Activated naive CD4-positive, alpha-beta T cell treated with anti-CD3 and anti-CD28 coated beads, Interleukin-2, amount 50 U/mL, for 72 hours (primary cell): ENCODE results near the gene TXNRD1. TPM values are rescaled to one million over a fixed set of nuclear protein-coding genes. Genes with fewer than 3 reads are reported as not detected.
A peak's percentile ranks its signal among the peaks of the same experiment; 100 is the strongest.

Experiments used
- ATAC-seq, 2 donors: fragments of 150-1000 bp; cut with Tn5 transposase; 2 replicates each; pipeline ENCODE4 v1.10.0; 2021; ENCODE audit warnings: mild to moderate bottlenecking in 2 of 2, moderate library complexity in 2 of 2
- DNase-seq, 2 donors: peaks; one replicate each; pipeline ENCODE4 v3.0.0; 2021 to 2022; ENCODE audit warnings: low spot score in 2 of 2
- H3K27ac Mint-ChIP-seq, 2 donors: one replicate each; pipeline ENCODE4 v1.8.0; 2022; ENCODE audit warnings: mild to moderate bottlenecking in 2 of 2, mixed read lengths in 2 of 2
- H3K36me3 Mint-ChIP-seq, 2 donors: one replicate each; pipeline ENCODE4 v1.8.0; 2022; ENCODE audit warnings: mixed read lengths in 2 of 2
- H3K9me3 Mint-ChIP-seq, 2 donors: one replicate each; pipeline ENCODE4 v1.8.0; 2022; ENCODE audit warnings: mixed read lengths in 2 of 2
- total RNA-seq, 2 donors: library from RNA; stranded (reverse); gene quantifications; one replicate each; pipeline ENCODE4 v1.2.3, GENCODE V29; 2022

Gene TXNRD1
- total RNA-seq, 2 donors from 2014 or later, result 86.4 to 160 TPM

GRCh38 chr12:104337030-104337558 lies 121.5 kb downstream of the TXNRD1 start:
- DNase-seq (no peak), ATAC-seq (no peak)
- H3K27ac Mint-ChIP-seq, result peak overlapping the region in 1 of 2 donors; percentile 14
- H3K9me3 Mint-ChIP-seq, result no peaks in the 10 kb centered on the region
- peaks cover 0 to 20% of the 10 kb centered on the region in 2 donors for H3K36me3 Mint-ChIP-seq

DNA sequence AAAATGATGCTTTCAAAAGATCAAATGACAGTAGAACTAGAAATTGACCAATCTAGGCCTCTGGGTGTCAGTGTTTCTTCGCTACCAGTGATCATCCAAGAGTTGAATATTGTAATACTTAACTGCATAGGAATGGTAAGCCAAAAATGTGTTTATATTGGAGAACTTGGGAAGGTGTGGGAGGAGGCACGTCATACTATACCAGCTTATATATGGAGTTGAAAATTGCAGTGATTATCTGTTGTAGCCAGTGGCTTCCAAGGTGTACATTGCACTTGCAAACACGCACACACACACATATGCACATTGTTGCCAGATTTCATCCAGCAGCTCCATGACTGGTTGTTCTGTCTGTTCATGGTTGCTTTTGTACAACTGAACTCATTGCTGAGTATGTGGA lies 124.1 kb downstream of the TXNRD1 start:
- H3K27ac Mint-ChIP-seq, result peak overlapping the region in 1 of 2 donors; percentile 65
- no peaks in the 10 kb centered on the region for H3K9me3 Mint-ChIP-seq
- DNase-seq (no peak), ATAC-seq (no peak)
- peaks cover 0 to 15% of the 10 kb centered on the region in 2 donors for H3K36me3 Mint-ChIP-seq

- Mint-ChIP-seq H3K36me3 (peaks cover 0 to 15% of the 10 kb centered on the region in 2 donors), H3K27ac (no peak overlapping the region), H3K9me3 (no peaks in the 10 kb centered on the region)
- no peak for ATAC-seq
- DNase-seq, result no peak
Measured at GRCh38 chr12:104340177-104340576, 124.6 kb downstream of the TXNRD1 start.

- DNase-seq, result no peak
- Mint-ChIP-seq H3K9me3 (no peaks in the 10 kb centered on the region), H3K27ac (peak overlapping the region in 1 of 2 donors; percentile 40), H3K36me3 (peaks cover 0 to 15% of the 10 kb centered on the region in 2 donors)
- ATAC-seq, result no peak
Measured at GRCh38 chr12:104340925-104341611, 125.5 kb downstream of the TXNRD1 start.

DNA sequence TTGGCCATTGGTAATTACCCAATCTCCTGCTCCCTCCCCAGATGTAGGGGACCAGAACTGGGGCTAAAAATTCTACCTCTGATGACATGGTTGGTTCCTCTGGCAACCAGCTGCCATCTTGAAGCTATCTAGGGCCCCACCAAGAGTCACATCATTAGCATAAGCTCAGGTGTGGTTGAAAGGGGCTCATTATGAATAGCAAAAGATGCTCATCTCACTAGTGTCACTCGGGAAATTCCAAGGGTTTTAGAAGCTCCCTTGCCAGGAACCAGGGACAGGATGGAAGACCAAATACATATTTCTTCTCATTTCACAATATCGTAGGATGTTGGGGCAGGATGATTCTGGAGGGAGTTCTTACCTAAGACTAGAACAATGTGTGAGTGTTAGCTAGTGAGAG lies 126.6 kb downstream of the TXNRD1 start:
- no peaks in the 10 kb centered on the region for H3K9me3 Mint-ChIP-seq
- H3K36me3 Mint-ChIP-seq, result peaks cover 0 to 15% of the 10 kb centered on the region in 2 donors
- peak overlapping the region in 1 of 2 donors; percentile 60 for H3K27ac Mint-ChIP-seq
- ATAC-seq (no peak), DNase-seq (no peak)

GRCh38 chr12:104342635-104343249 lies 127.2 kb downstream of the TXNRD1 start:
- DNase-seq (no peak), ATAC-seq (no peak)
- peaks cover 0 to 21% of the 10 kb centered on the region in 2 donors for H3K36me3 Mint-ChIP-seq
- no peaks in the 10 kb centered on the region for H3K9me3 Mint-ChIP-seq
- peak overlapping the region; percentile 17 to 60 for H3K27ac Mint-ChIP-seq

GRCh38 chr12:104344682-104345081 lies 129.1 kb downstream of the TXNRD1 start:
- H3K36me3 Mint-ChIP-seq, result peaks cover 0 to 19% of the 10 kb centered on the region in 2 donors
- H3K9me3 Mint-ChIP-seq, result no peaks in the 10 kb centered on the region
- ATAC-seq (no peak), DNase-seq (no peak)
- H3K27ac Mint-ChIP-seq, result peak overlapping the region in 1 of 2 donors; percentile 7

- H3K9me3 Mint-ChIP-seq, result no peaks in the 10 kb centered on the region
- DNase-seq (no peak), ATAC-seq (no peak)
- peaks cover 0 to 16% of the 10 kb centered on the region in 2 donors for H3K36me3 Mint-ChIP-seq
- H3K27ac Mint-ChIP-seq, result peak overlapping the region in 1 of 2 donors; percentile 78
Measured at GRCh38 chr12:104345234-104346066, 129.9 kb downstream of the TXNRD1 start.

DNA sequence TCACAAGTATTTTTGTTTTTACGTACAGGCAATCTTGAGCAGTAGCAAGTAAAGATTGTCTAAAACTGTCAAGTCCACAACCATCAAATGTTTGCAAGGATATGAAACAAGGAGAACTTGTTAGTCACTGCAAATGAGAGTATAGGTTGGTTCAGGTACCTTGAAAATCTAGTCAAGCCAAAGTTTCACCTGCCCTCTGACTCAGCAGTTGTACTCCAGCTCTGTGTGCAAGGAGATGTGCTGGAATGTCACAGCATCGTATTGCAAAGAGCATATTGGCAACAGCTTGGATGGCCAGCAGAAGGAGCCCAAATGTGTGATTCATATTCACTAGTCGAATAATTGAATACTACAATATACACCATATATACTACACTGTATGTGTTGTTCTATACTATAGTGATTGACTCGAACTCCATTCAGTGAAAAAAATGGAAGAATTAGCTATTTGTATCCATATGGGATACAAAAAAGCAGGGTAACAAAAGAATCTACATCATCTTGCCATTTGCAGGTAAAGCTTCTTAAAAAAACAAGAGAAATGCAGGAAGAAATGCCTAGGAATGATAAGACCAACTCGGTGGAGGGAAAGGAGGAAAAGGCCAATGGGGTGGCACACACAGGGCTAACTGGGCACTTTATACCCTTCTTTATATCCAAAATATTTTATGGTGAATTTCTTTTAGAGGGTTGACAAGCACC lies 131.9 kb downstream of the TXNRD1 start:
- ATAC-seq, result no peak
- Mint-ChIP-seq H3K36me3 (peaks cover 0 to 6% of the 10 kb centered on the region in 2 donors), H3K27ac (peak overlapping the region in 1 of 2 donors; percentile 55)

DNA sequence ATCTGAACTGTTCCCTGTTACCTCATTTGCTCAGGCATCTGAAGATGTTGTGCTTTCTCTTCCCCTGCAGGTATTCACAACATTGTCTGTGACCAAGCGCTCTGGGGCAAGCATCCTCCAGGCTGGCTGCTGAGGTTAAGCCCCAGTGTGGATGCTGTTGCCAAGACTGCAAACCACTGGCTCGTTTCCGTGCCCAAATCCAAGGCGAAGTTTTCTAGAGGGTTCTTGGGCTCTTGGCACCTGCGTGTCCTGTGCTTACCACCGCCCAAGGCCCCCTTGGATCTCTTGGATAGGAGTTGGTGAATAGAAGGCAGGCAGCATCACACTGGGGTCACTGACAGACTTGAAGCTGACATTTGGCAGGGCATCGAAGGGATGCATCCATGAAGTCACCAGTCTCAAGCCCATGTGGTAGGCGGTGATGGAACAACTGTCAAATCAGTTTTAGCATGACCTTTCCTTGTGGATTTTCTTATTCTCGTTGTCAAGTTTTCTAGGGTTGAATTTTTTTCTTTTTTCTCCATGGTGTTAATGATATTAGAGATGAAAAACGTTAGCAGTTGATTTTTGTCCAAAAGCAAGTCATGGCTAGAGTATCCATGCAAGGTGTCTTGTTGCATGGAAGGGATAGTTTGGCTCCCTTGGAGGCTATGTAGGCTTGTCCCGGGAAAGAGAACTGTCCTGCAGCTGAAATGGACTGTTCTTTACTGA lies 132.9 kb downstream of the TXNRD1 start:
- H3K27ac Mint-ChIP-seq, result no peak overlapping the region
- DNase-seq (no peak), ATAC-seq (no peak)
- H3K36me3 Mint-ChIP-seq, result peaks cover 0 to 6% of the 10 kb centered on the region in 2 donors
- no peaks in the 10 kb centered on the region for H3K9me3 Mint-ChIP-seq

More for the DNA sequence above, 131.9 kb downstream of the TXNRD1 start:
- no peaks in the 10 kb centered on the region for H3K9me3 Mint-ChIP-seq
- DNase-seq, result no peak

DNA sequence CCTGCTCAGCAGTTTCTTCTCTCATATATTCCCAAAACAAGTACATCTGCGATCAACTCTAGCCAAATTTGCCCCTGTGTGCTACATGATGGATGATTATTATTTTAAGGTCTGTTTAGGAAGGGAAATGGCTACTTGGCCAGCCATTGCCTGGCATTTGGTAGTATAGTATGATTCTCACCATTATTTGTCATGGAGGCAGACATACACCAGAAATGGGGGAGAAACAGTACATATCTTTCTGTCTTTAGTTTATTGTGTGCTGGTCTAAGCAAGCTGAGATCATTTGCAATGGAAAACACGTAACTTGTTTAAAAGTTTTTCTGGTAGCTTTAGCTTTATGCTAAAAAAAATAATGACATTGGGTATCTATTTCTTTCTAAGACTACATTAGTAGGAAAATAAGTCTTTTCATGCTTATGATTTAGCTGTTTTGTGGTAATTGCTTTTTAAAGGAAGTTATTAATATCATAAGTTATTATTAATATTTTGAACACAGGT lies 133.5 kb downstream of the TXNRD1 start:
- H3K36me3 Mint-ChIP-seq, result peaks cover 0 to 6% of the 10 kb centered on the region in 2 donors
- no peaks in the 10 kb centered on the region for H3K9me3 Mint-ChIP-seq
- H3K27ac Mint-ChIP-seq, result no peak overlapping the region

DNA sequence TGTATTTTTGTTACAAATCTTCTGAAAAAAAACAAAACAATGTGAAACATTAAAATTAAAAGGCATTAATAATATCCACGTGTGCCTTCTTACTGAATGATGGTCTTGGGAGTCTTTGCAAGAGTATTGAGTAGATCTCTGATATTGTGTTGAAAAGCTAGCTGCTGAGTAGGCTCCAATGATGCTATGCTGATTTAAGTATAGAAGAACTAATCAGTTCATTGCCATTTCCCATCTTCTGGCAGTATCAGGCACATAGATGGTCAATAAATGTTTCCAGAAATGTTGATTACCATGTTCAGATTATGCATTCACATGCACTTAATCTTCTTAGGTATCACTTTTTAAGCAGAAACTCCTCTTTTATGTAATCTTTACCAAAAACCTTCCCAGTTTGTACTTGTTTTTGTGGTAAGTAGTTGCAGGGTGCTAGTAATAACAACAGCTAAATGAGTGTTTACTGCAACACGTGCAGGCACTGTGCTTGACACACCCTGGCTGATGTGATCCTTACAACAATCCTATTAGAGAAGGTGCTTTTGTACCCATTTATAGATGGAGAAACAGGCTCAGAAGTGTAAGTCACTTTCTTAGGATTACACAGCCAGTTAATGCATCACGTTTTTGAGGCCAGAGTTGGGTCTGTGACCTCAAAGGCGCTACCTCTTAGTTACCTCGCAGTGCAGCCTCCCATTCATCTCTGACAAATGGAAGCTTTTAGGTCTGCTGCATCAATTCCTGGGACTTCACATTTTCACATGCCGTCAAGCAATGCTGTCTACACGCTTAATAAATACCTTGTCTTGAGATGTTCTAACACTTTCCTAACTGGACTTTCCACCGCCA lies 134.9 kb downstream of the TXNRD1 start:
- DNase-seq, result no peak
- ATAC-seq, result no peak
- Mint-ChIP-seq H3K27ac (no peak overlapping the region), H3K9me3 (no peaks in the 10 kb centered on the region), H3K36me3 (peaks cover 0 to 6% of the 10 kb centered on the region in 2 donors)

More for the DNA sequence above, 133.5 kb downstream of the TXNRD1 start:
- no peak for ATAC-seq
- DNase-seq, result no peak

GRCh38 chr12:104351057-104351983 lies 135.7 kb downstream of the TXNRD1 start:
- H3K9me3 Mint-ChIP-seq, result no peaks in the 10 kb centered on the region
- H3K36me3 Mint-ChIP-seq, result peaks cover 0 to 6% of the 10 kb centered on the region in 2 donors
- no peak overlapping the region for H3K27ac Mint-ChIP-seq

More at GRCh38 chr12:104351057-104351983, 135.7 kb downstream of the TXNRD1 start:
- DNase-seq, result no peak
- ATAC-seq, result no peak
